KMS-11 (cell line): Measurements from ENCODE around the gene EMP3.

Experiments
- H2AFZ ChIP-seq: fragments of 200-600 bp; sonication (generic); 2 replicates; pipeline ENCODE4 v1.6.1; 2016; ENCODE audit warnings: antibody characterized with exemption, mixed run types, low read depth
- H3K27ac ChIP-seq: fragments of 200-600 bp; sonication (generic); 2 replicates; pipeline ENCODE4 v1.6.1; 2016; ENCODE audit warnings: mild to moderate bottlenecking, mixed run types
- H3K27me3 ChIP-seq: fragments of 200-600 bp; sonication (generic); 2 replicates; pipeline ENCODE4 v1.6.1; 2017; ENCODE audit warnings: mild to moderate bottlenecking, low read depth, mixed run types, moderate library complexity; ENCODE audit not compliant: insufficient read depth
- H3K36me3 ChIP-seq: fragments of 200-600 bp; sonication (generic); 2 replicates; pipeline ENCODE4 v1.6.1; 2017; ENCODE audit warnings: mild to moderate bottlenecking, mixed run types; ENCODE audit not compliant: insufficient read depth
- H3K4me1 ChIP-seq: fragments of 200-600 bp; sonication (generic); 2 replicates; pipeline ENCODE4 v1.6.1; 2016; ENCODE audit warnings: mild to moderate bottlenecking, low read depth, mixed run types; ENCODE audit not compliant: poor library complexity, severe bottlenecking
- H3K4me2 ChIP-seq: fragments of 200-600 bp; sonication (generic); 2 replicates; pipeline ENCODE4 v1.7.0; 2016; ENCODE audit warnings: mild to moderate bottlenecking, mixed run types
- H3K4me3 ChIP-seq: fragments of 200-600 bp; sonication (generic); IDR thresholded peaks from 2 replicates; pipeline ENCODE4 v1.6.1; 2017; ENCODE audit warnings: low read depth, low read length, mixed read lengths; ENCODE audit not compliant: insufficient read depth
- H3K79me2 ChIP-seq: fragments of 200-600 bp; sonication (generic); 2 replicates; pipeline ENCODE4 v1.6.1; 2016; ENCODE audit warnings: low read depth, mixed run types; ENCODE audit not compliant: insufficient read depth
- H3K9ac ChIP-seq: fragments of 200-600 bp; sonication (generic); 2 replicates; pipeline ENCODE4 v1.6.1; 2016; ENCODE audit warnings: mild to moderate bottlenecking, mixed run types
- H4K20me1 ChIP-seq: fragments of 200-600 bp; sonication (generic); 2 replicates; pipeline ENCODE4 v1.6.1; 2016; ENCODE audit warnings: mild to moderate bottlenecking, mixed run types; ENCODE audit not compliant: insufficient read depth
- CTCF ChIP-seq: fragments of 200-600 bp; sonication (generic); conservative IDR thresholded peaks from 2 replicates; pipeline ENCODE4 v1.6.1; 2017; ENCODE audit warnings: low read depth, mild to moderate bottlenecking, antibody characterized with exemption, low read length, moderate library complexity, mixed read lengths

EMP3 gene

GRCh38 chr19:48325265-48325910 lies at the start of gene EMP3:
Gene EMP3, plus strand, starts transcription at chr19:48325552. Its CDS starts 1,293 bp downstream, at chr19:48326845.
- Histone ChIP-seq H4K20me1 (no peaks in the 10 kb centered on the region), H3K4me3 (no peak within 1 kb of the TSS), H3K9ac (peak within 1 kb of the TSS; percentile 80), H2AFZ (peak within 1 kb of the TSS; percentile 65), H3K27ac (peak within 1 kb of the TSS; percentile 69), H3K79me2 (peaks cover 13% of the 10 kb centered on the region; the same call in 1 of the 2 replicates), H3K4me1 (peaks cover 52% of the 10 kb centered on the region), H3K36me3 (no peaks in the 10 kb centered on the region), H3K4me2 (peak within 1 kb of the TSS; percentile 95), H3K27me3 (no peaks in the 10 kb centered on the region)
- no peak for TF ChIP-seq CTCF

- Histone ChIP-seq H3K9ac (no peak overlapping the region), H3K4me3 (no peak overlapping the region), H3K27ac (no peak overlapping the region), H2AFZ (no peak overlapping the region), H3K27me3 (peaks cover 78% of the 10 kb centered on the region), H4K20me1 (no peaks in the 10 kb centered on the region), H3K36me3 (no peaks in the 10 kb centered on the region), H3K79me2 (no peaks in the 10 kb centered on the region), H3K4me2 (no peak overlapping the region), H3K4me1 (no peaks in the 10 kb centered on the region)
- no peak for TF ChIP-seq CTCF
These were observed 45.6 kb upstream of the EMP3 start for GRCh38 chr19:48279747-48280146.

- no peaks in the 10 kb centered on the region for H3K79me2 ChIP-seq
- H3K9ac ChIP-seq: no peak overlapping the region
- TF ChIP-seq CTCF: no peak
- H3K36me3 ChIP-seq: no peaks in the 10 kb centered on the region
- no peak overlapping the region for H3K4me2 ChIP-seq
- H3K27ac ChIP-seq: no peak overlapping the region
- H4K20me1 ChIP-seq: no peaks in the 10 kb centered on the region
- H3K4me3 ChIP-seq: no peak overlapping the region
- H3K4me1 ChIP-seq: no peaks in the 10 kb centered on the region
- no peak overlapping the region for H2AFZ ChIP-seq
- H3K27me3 ChIP-seq: peaks cover 84% of the 10 kb centered on the region
These were observed 41.4 kb upstream of the EMP3 start for GRCh38 chr19:48283908-48284307.

GRCh38 chr19:48284896-48285295 lies 40.5 kb upstream of the EMP3 start:
- Histone ChIP-seq H3K9ac (no peak overlapping the region), H2AFZ (no peak overlapping the region), H3K4me2 (no peak overlapping the region), H3K27ac (no peak overlapping the region), H3K36me3 (no peaks in the 10 kb centered on the region), H4K20me1 (no peaks in the 10 kb centered on the region), H3K4me3 (no peak overlapping the region), H3K79me2 (no peaks in the 10 kb centered on the region), H3K27me3 (peaks cover 87% of the 10 kb centered on the region), H3K4me1 (no peaks in the 10 kb centered on the region)
- no peak for TF ChIP-seq CTCF
